GM21390 (cell line): ENCODE measurements around the gene AMDHD2.
"Not testable (repeated sequence)": the region's sequence is repeated elsewhere in the genome, so short reads cannot be mapped to it uniquely, and the experiment has no call there.

Experiments
- ATAC-seq: cut with Tn5 transposase; IDR thresholded peaks from one replicate; pipeline ENCODE4 v1.9.1; 2021; ENCODE audit not compliant: unreplicated experiment

The AMDHD2 gene

DNA sequence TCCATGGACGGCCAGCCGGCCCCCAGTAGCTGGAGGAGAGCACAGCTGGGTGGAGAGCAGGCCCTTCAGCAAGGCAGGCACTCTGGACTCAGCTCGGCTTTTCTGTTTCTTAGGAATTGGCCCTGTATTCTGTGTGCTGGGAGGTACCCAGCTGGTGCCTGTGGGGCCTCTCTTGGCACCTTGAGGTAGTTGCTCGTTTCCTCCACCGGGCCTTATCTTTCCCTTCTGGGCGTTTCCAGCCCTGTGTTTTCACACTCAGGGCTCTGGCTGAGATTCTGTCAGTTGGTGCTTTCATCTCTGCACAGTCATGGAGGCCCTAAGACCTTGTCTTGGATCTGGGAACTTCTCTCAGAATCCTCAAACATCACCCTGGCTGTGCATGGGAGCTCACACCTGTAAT is 47.3 kb downstream of the AMDHD2 start:
- ATAC-seq, result not testable (repeated sequence)

DNA sequence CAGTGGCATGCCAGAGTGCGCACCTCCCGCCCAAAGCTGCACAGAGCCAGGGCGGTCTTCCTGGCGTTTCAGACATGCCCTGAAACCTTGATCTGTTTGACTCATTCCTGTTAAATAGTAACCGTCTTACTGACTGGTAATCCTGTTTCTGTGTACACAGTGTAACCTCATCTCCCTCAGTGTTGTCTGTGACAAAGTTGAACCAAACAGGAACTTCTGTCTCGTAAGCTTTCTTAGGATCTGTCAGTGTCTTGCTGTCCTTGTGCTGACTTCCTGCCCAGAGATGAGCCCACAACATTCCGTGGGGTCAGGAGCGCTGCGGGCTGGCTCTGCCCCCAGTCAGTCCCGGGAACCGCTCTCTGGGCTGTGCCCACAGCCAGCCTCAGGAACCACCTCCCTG is 48.4 kb downstream of the AMDHD2 start:
- ATAC-seq, result not testable (repeated sequence)

DNA sequence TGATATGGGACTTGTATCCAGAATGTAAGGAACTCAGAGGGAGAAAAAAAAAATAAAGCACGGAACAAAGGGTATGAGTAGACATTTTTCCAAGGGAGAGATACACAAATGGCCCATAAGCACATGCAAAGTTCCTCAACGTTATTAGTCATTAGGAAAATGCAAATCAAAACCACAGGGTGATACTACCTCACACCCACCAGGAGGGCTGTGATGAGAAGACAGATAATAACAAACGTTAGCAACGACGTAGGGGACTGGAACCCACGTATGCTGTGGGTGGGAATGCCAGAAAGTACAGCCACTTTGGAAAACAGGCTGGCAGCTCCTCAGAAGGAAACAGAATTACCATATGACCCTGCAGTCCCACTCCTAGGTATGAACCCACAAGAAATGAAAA is 52.5 kb downstream of the AMDHD2 start:
- ATAC-seq, result not testable (repeated sequence)

DNA sequence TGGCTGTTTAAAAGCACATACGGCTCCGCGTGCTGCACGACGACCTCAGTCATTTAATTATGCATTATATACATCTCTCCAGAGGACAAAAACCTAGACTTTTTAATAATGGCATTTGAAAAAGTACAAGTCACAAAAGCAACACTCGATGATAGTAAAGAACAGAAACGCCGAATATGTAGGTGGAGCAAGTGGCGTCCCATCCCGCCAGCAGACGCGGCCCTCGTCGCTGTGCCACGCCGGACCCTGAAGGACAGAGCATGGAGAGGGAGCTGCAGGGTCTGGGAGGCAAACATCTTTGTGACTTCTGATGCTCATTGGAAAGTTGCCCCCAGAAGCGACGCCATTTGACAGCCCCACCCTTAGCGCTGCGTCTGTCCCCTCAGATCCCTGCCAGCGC is 55.7 kb downstream of the AMDHD2 start:
- not testable (repeated sequence) for ATAC-seq

DNA sequence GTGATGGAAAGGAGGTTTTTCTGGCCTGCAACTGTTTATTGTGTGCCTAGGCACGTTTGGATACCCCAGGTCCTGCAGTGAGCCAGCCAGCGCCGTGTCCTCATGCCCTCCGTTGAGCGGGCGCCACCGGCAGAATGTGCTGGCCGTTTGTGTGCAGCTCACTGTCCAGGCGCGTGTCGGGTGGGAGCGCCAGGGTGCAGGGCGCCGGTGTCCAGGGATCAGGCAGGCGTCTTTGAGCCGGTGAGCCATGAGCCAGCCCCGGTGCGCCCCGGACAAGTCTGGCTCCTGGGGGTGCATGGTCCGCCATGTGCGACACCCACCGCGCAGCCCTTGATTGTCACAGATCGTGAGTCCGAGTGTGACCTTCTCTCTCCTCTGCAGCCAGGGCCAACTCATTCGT is 56.9 kb downstream of the AMDHD2 start:
- ATAC-seq, result not testable (repeated sequence)

DNA sequence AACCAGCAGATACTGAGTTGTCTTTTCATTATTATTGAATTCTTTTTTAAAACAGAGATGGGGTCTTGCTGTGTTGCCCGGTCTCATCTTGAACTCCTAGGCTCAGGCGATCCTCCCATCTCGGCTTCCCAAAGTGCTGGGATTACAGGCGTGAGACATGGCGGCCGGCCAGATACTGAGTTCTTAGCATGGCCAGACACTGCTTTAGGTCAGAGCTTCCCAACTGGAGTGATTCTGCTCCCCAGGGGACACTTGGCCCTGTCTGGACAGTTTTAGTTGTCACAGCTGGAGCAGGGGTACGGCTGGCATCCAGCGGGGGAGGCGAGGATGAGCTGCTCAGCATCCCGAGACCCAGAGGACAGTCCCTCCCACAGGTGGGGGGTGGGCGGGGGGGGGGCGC is 58.7 kb downstream of the AMDHD2 start:
- not testable (repeated sequence) for ATAC-seq

DNA sequence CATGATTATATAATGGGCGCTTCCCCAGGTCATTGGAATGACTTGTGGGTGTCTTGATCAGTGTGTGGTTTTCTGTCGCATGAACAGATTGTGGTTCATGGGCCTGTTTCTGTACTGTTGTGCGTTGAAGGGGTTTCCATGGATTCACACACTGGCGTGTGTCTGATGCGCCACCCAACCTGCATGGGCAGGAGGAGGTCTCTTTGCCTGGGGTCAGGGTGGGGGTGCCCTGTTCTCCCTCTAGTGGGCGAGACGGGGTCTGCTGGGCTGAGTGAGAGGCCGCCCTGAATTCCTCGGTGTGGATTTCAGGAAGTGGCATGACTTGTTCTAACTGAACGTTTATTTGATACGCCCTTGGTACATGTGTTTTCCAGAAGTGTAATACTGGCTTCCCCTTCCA is 60.0 kb downstream of the AMDHD2 start:
- ATAC-seq, result not testable (repeated sequence)

DNA sequence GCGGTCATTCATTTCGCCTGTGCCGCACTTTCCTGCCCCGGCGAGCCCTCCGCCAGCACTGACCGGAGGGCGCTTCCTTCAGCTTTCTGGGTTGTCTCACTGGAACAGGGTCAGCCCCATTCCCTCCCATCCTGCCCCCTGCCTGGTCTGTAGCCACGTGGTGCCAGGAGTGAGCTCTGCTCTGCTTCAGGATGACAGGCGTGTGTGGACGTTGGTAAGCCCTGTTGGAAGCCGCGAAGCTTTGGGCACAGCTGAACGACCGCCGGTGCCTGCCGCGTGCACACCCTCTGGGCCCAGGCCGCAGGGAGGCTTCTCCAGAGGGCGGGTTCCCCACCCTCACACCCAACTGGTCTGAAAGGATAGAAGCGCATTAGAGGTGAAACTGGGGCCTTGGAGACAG is 60.6 kb downstream of the AMDHD2 start:
- not testable (repeated sequence) for ATAC-seq
